ENCODE measurements around the gene COMMD6. TPM values are rescaled to one million over a fixed set of nuclear protein-coding genes. Genes with fewer than 3 reads are reported as not detected.

Gene COMMD6
- total RNA-seq, 1 experiment from 2014 or later, result 131 TPM

DNA sequence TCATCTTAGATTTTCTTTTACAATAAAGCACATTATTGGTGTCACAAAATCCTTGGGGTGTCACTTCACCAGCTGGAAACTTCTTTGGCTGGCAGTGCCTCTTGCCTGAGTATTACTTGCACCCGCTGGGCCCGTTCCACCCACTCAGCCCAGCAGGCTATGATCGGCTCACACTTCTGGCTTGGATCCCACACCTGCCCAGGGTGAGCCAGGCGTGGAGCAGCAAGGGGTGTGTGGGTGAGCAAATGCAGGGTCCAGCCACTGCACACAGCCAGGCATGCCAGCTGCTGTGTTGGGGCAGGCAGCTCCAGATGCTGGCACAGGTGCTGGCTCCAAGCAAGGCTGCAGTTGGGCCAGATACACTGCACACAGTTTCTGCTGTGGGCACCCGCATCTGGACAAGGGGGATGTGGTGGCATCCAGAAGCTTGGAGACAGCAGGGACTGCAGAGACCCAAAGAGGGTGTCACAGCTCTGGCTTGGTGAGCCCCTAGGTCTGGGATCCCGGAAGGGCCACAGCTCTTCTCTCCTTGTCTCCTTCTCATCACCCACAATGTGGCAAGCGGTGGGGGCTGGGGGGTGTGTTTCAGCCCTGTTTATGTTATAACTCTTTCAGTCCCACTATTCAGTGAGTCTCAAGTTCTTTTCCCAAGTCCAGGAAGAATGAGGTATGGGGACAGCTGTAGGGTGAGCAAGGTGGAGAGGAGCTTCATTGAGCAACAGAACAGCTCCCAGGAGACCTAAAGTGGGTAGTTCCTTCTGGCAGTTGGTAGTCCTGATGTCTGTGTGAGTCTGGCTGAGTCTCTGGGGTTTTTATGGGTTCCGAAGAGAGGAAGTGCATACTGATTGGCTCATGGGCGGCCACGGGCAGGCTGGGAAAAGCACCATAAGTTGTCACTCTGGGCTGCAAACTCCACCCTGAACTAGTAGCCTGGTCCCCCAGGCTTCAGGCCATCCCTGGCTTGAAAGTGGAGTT, 30.3 kb downstream of the COMMD6 start:
- no peaks in the 10 kb centered on the region for H4K20me1 ChIP-seq (ENCODE audit: control insufficient read depth, insufficient read depth, insufficient read length)
- H2AFZ ChIP-seq (ENCODE audit: low read length), result no peak overlapping the region
- H3K4me1 ChIP-seq (ENCODE audit: insufficient read depth, low read length), result no peaks in the 10 kb centered on the region
- H3K56ac ChIP-seq (ENCODE audit: insufficient read length, low read depth, low read length), result no peak overlapping the region
- H2BK12ac ChIP-seq (ENCODE audit: insufficient read length, low read depth, low read length), result no peak overlapping the region
- H3K27me3 Mint-ChIP-seq (ENCODE audit: low read depth), result no peaks in the 10 kb centered on the region
- DNase-seq, result no peak
- no peaks in the 10 kb centered on the region for H3K79me1 ChIP-seq (ENCODE audit: insufficient read depth, low read depth, low read length, poor library complexity, severe bottlenecking)
- no peak overlapping the region for H3K4ac ChIP-seq (ENCODE audit: low read depth, low read length)
- H3K23ac ChIP-seq (ENCODE audit: insufficient read length, low read depth, low read length), result no peak overlapping the region
- no peaks in the 10 kb centered on the region for H3K23me2 ChIP-seq (ENCODE audit: insufficient read length, low read depth, low read length, poor library complexity, severe bottlenecking)
- no peaks in the 10 kb centered on the region for H3K4me1 Mint-ChIP-seq
- no peaks in the 10 kb centered on the region for H3K9me3 ChIP-seq (ENCODE audit: control insufficient read depth, low read depth, low read length)
- H3K9ac ChIP-seq (ENCODE audit: extremely low read depth, insufficient read length, low read length), result no peak overlapping the region
- no peak overlapping the region for H3K27ac Mint-ChIP-seq
- WGBS (ENCODE audit: extremely low coverage, insufficient read length, low lambda C conversion rate), result no CpG with 5 or more reads among the region's 10 CpGs
- no peak for TF ChIP-seq CTCF (conservative IDR thresholded peaks at IDR 0.05)
- H3K27ac ChIP-seq (ENCODE audit: insufficient read length, low read depth, low read length), result no peak overlapping the region
- no peak overlapping the region for H2BK5ac ChIP-seq (ENCODE audit: insufficient read length, low read length)
- no peaks in the 10 kb centered on the region for H3K27me3 ChIP-seq (ENCODE audit: insufficient read depth, low read length)
- H4K8ac ChIP-seq (replicated peaks; ENCODE audit: insufficient read length, low read depth, low read length), result no peak overlapping the region
- H3T11ph ChIP-seq (ENCODE audit: low read length), result no peak overlapping the region
- no peak overlapping the region; the same call in 1 of the 2 replicates for H3K14ac ChIP-seq (ENCODE audit: insufficient read depth, low read length)
- H4K5ac ChIP-seq (ENCODE audit: insufficient read length, low read depth, low read length), result no peak overlapping the region
- H3K36me3 Mint-ChIP-seq (ENCODE audit: insufficient read depth in 1 of 3, low read depth in 3 of 3), result no peaks in the 10 kb centered on the region
- no peaks in the 10 kb centered on the region for H3K79me2 ChIP-seq (ENCODE audit: insufficient read depth, low read length)
- no peak overlapping the region for H2BK120ac ChIP-seq (ENCODE audit: low read depth, low read length, poor library complexity, severe bottlenecking)
- no peak overlapping the region for H4K91ac ChIP-seq (ENCODE audit: insufficient read length, low read depth, low read length)
- no peak overlapping the region for H2BK20ac ChIP-seq (ENCODE audit: low read depth, low read length, poor library complexity, severe bottlenecking)
- no peaks in the 10 kb centered on the region for H3K9me3 Mint-ChIP-seq
- H2AK5ac ChIP-seq (ENCODE audit: insufficient read length, low read length), result no peak overlapping the region
- H3K4me2 ChIP-seq (ENCODE audit: insufficient read depth, insufficient read length, low read length), result no peak overlapping the region
- no peak overlapping the region for H3K4me3 Mint-ChIP-seq
- no peak overlapping the region for H2BK15ac ChIP-seq (ENCODE audit: low read depth, low read length)
- H3K18ac ChIP-seq (ENCODE audit: insufficient read length, low read depth, low read length), result no peak overlapping the region

Data from H9 (cell line).